H1 (cell line): ENCODE data around the gene PACS1. TPM values are rescaled to one million over a fixed set of nuclear protein-coding genes. Genes with fewer than 3 reads are reported as not detected.

Experiments used
- CTCF ChIA-PET: fragments of 300-600 bp; sonication (Branson Sonifier 250); formaldehyde crosslinking; loops from one replicate; lab custom pipeline; 2021; ENCODE audit not compliant: partially characterized antibody; lab: Charles Lee
- POLR2A ChIA-PET: fragments of 300-600 bp; sonication (Branson Sonifier 250); formaldehyde crosslinking; loops from one replicate; lab custom pipeline; 2021; ENCODE audit warnings: inconsistent platforms; ENCODE audit not compliant: partially characterized antibody; lab: Charles Lee
- DNase-seq, 2 experiments: peaks; one replicate each; pipeline versions ENCODE4 v3.0.0 to v3.0.0-alpha.2; 2010 to 2022; ENCODE audit warnings: low spot score in 2 of 2, low read depth in 1 of 2, mixed read lengths in 1 of 2
- FAIRE-seq: peaks from 2 replicates; lab custom pipeline; 2011; peaks lifted over from hg19 to GRCh38; lab: Jason Lieb, UNC
- H2AFZ ChIP-seq: 2 replicates; pipeline ENCODE4 v1.8.1; 2012; ENCODE audit warnings: low read length, inconsistent platforms
- H2AK5ac ChIP-seq: 2 replicates; pipeline ENCODE4 v1.6.1; 2013; ENCODE audit warnings: low read depth, low read length
- H2BK120ac ChIP-seq: replicated peaks from 2 replicates; pipeline ENCODE3; 2013; ENCODE audit warnings: low read depth, low read length, inconsistent platforms
- H2BK12ac ChIP-seq: 2 replicates; pipeline ENCODE4 v1.6.1; 2013; ENCODE audit warnings: low read depth, low read length
- H2BK15ac ChIP-seq: 2 replicates; pipeline ENCODE4 v1.6.1; 2013; ENCODE audit warnings: low read length
- H2BK20ac ChIP-seq: 2 replicates; pipeline ENCODE4 v1.6.1; 2013; ENCODE audit warnings: low read length
- H2BK5ac ChIP-seq: 2 replicates; pipeline ENCODE4 v1.6.1; 2013; ENCODE audit warnings: low read depth, low read length
- H3K14ac ChIP-seq: 2 replicates; pipeline ENCODE4 v1.6.1; 2013; ENCODE audit warnings: inconsistent platforms; ENCODE audit not compliant: insufficient read length
- H3K18ac ChIP-seq: 2 replicates; pipeline ENCODE4 v1.6.1; 2013; ENCODE audit warnings: low read length; ENCODE audit errors: extremely low read depth
- H3K23ac ChIP-seq: 2 replicates; pipeline ENCODE4 v1.6.1; 2013; ENCODE audit warnings: inconsistent platforms; ENCODE audit not compliant: insufficient read length
- H3K23me2 ChIP-seq: 2 replicates; pipeline ENCODE4 v1.6.1; 2013; ENCODE audit warnings: low read depth, low read length
- H3K27ac ChIP-seq: 2 replicates; pipeline ENCODE4 v1.6.1; 2011; ENCODE audit warnings: low read depth, low read length, inconsistent platforms
- H3K27me3 ChIP-seq, 4 experiments: replicated peaks in 1 of 4; 1 replicate in 1 of 4; 2 replicates in 3 of 4; pipeline versions ENCODE4 v1.6.1 to v1.8.1; 2011 to 2013; ENCODE audit warnings: low read length in 3 of 4, mild to moderate bottlenecking in 3 of 4, inconsistent platforms in 2 of 4, mixed read lengths in 2 of 4, moderate library complexity in 1 of 4; ENCODE audit not compliant: control insufficient read depth in 3 of 4, insufficient read depth in 3 of 4; ENCODE audit errors: extremely low read depth in 1 of 4
- H3K36me3 ChIP-seq, 4 experiments: 2 replicates each; pipeline versions ENCODE4 v1.6.1 to v1.8.1; 2011 to 2013; ENCODE audit warnings: mild to moderate bottlenecking in 4 of 4, low read length in 3 of 4, moderate library complexity in 2 of 4, control low read depth in 1 of 4, inconsistent platforms in 1 of 4; ENCODE audit not compliant: insufficient read depth in 4 of 4, control insufficient read depth in 2 of 4
- H3K4ac ChIP-seq: replicated peaks from 2 replicates; pipeline ENCODE3; 2013; ENCODE audit warnings: low read length, low read depth, mixed read lengths, inconsistent platforms; ENCODE audit not compliant: insufficient read length
- H3K4me1 ChIP-seq, 4 experiments: replicated peaks in 1 of 4; 1 replicate in 1 of 4; 2 replicates in 3 of 4; pipeline versions ENCODE4 v1.6.1 to v1.8.1; 2011 to 2013; ENCODE audit warnings: low read length in 3 of 4, inconsistent platforms in 2 of 4, mixed read lengths in 1 of 4; ENCODE audit not compliant: insufficient read depth in 4 of 4, control insufficient read depth in 3 of 4
- H3K4me2 ChIP-seq, 2 experiments: 2 replicates each; pipeline versions ENCODE4 v1.6.1 to v1.8.1; 2011 to 2013; ENCODE audit warnings: low read depth in 2 of 2, low read length in 2 of 2, control low read depth in 1 of 2, inconsistent platforms in 1 of 2, mild to moderate bottlenecking in 1 of 2; ENCODE audit not compliant: insufficient read depth in 1 of 2
- H3K4me3 ChIP-seq, 4 experiments: fragments of 200-600, 300-600 bp in 1 of 4; sonication (generic), shearing (Covaris generic), sonication (Bioruptor Twin) in 1 of 4; 2 replicates each; pipeline versions ENCODE4 v1.5.1 to v1.8.1; 2011 to 2016; ENCODE audit warnings: low read length in 4 of 4, low read depth in 3 of 4, control low read depth in 2 of 4, inconsistent platforms in 2 of 4, mild to moderate bottlenecking in 2 of 4, mixed read lengths in 1 of 4, moderate library complexity in 1 of 4; ENCODE audit not compliant: insufficient read depth in 2 of 4; ENCODE audit errors: extremely low read depth in 1 of 4
- H3K56ac ChIP-seq: replicated peaks from 2 replicates; pipeline ENCODE3; 2013; ENCODE audit warnings: low read depth, mild to moderate bottlenecking, mixed read lengths, low read length, inconsistent platforms; ENCODE audit not compliant: insufficient read length
- H3K79me1 ChIP-seq: 2 replicates; pipeline ENCODE4 v1.6.1; 2013; ENCODE audit warnings: low read depth, low read length, control low read depth
- H3K79me2 ChIP-seq, 2 experiments: 2 replicates each; pipeline versions ENCODE4 v1.6.1 to v1.8.1; 2012 to 2013; ENCODE audit warnings: low read length in 2 of 2, mild to moderate bottlenecking in 2 of 2, inconsistent platforms in 1 of 2; ENCODE audit not compliant: insufficient read depth in 2 of 2, control insufficient read depth in 1 of 2
- H3K9ac ChIP-seq, 4 experiments: replicated peaks in 1 of 4; 1 replicate in 1 of 4; 2 replicates in 3 of 4; pipeline versions ENCODE4 v1.6.1 to v1.8.1; 2011 to 2013; ENCODE audit warnings: low read depth in 3 of 4, low read length in 3 of 4, control low read depth in 2 of 4, mild to moderate bottlenecking in 2 of 4, moderate library complexity in 2 of 4, inconsistent platforms in 1 of 4; ENCODE audit errors: extremely low read depth in 1 of 4
- H3K9me3 ChIP-seq, 2 experiments: 2 replicates each; pipeline versions ENCODE4 v1.6.1 to v1.8.1; 2012 to 2013; ENCODE audit warnings: mild to moderate bottlenecking in 2 of 2, moderate library complexity in 2 of 2, control low read depth in 1 of 2, inconsistent platforms in 1 of 2, low read depth in 1 of 2, low read length in 1 of 2, mixed read lengths in 1 of 2; ENCODE audit not compliant: insufficient read depth in 2 of 2
- H4K20me1 ChIP-seq, 2 experiments: replicated peaks in 1 of 2; 2 replicates each; pipeline versions ENCODE3 to v1.8.1; 2011 to 2013; ENCODE audit warnings: inconsistent platforms in 2 of 2, low read length in 2 of 2, mild to moderate bottlenecking in 1 of 2; ENCODE audit not compliant: insufficient read depth in 2 of 2, control insufficient read depth in 1 of 2
- H4K5ac ChIP-seq: 2 replicates; pipeline ENCODE4 v1.6.1; 2013; ENCODE audit warnings: low read length, low read depth, mixed read lengths, inconsistent platforms; ENCODE audit not compliant: insufficient read length
- H4K8ac ChIP-seq: 2 replicates; pipeline ENCODE4 v1.8.0; 2013; ENCODE audit warnings: mild to moderate bottlenecking, moderate library complexity, low read length, inconsistent platforms; ENCODE audit not compliant: insufficient read depth; ENCODE audit errors: extremely low read depth
- H4K91ac ChIP-seq: replicated peaks from 2 replicates; pipeline ENCODE3; 2013; ENCODE audit warnings: low read length, mixed read lengths, inconsistent platforms; ENCODE audit not compliant: insufficient read length
- CHD2 ChIP-seq: IDR thresholded peaks from 2 replicates; pipeline ENCODE4 v1.6.1; 2012; ENCODE audit warnings: low read length, improper control_type of control experiment
- FOSL1 ChIP-seq: IDR thresholded peaks from 2 replicates; pipeline ENCODE4 v1.6.1; 2011; ENCODE audit warnings: mild to moderate bottlenecking, low read depth, low read length, moderate library complexity; ENCODE audit not compliant: insufficient read depth
- JUN ChIP-seq: IDR thresholded peaks from 2 replicates; pipeline ENCODE4 v1.6.1; 2011; ENCODE audit warnings: low read depth, mild to moderate bottlenecking, improper control_type of control experiment, low read length
- KDM1A ChIP-seq: fragments of 200-600, 300-600 bp; sonication (generic); IDR thresholded peaks from 2 replicates; pipeline ENCODE4 v1.7.1; 2016; ENCODE audit warnings: mild to moderate bottlenecking, low read length, borderline replicate concordance
- NANOG ChIP-seq: IDR thresholded peaks from 2 replicates; pipeline ENCODE4 v1.6.1; 2011; ENCODE audit warnings: low read length, low read depth, mild to moderate bottlenecking, inconsistent platforms; ENCODE audit not compliant: insufficient read depth, poor library complexity, severe bottlenecking
- POU5F1 ChIP-seq: IDR thresholded peaks from 2 replicates; pipeline ENCODE4 v1.6.1; 2011; ENCODE audit warnings: low read depth, mild to moderate bottlenecking, low read length, moderate library complexity
- RFX5 ChIP-seq: IDR thresholded peaks from 2 replicates; pipeline ENCODE4 v1.6.1; 2011; ENCODE audit warnings: low read depth, low read length, improper control_type of control experiment, borderline replicate concordance
- RXRA ChIP-seq: IDR thresholded peaks from 2 replicates; pipeline ENCODE4 v1.6.1; 2011; ENCODE audit warnings: low read depth, mild to moderate bottlenecking, low read length, moderate library complexity; ENCODE audit not compliant: insufficient read depth
- SIN3A ChIP-seq, 2 experiments: IDR thresholded peaks in 1 of 2; conservative IDR thresholded peaks in 1 of 2; 2 replicates each; pipeline ENCODE4 v1.6.1; 2011 to 2012; ENCODE audit warnings: low read length in 2 of 2, improper control_type of control experiment in 1 of 2, low read depth in 1 of 2, mild to moderate bottlenecking in 1 of 2
- SIRT6 ChIP-seq: IDR thresholded peaks from one replicate; pipeline ENCODE4 v1.7.1; 2012; ENCODE audit warnings: low read length, inconsistent platforms
- TAF1 ChIP-seq: IDR thresholded peaks from 2 replicates; pipeline ENCODE4 v1.6.1; 2011; ENCODE audit warnings: mild to moderate bottlenecking, low read depth, low read length
- WGBS, 2 experiments: shearing (Covaris generic) in 1 of 2; methylation state at CpG; one replicate each; pipeline versions ENCODE4 v1.1.6 to v1.1.7; 2013 to 2015; ENCODE audit warnings: low lambda C conversion rate in 2 of 2, mixed read lengths in 2 of 2, inconsistent platforms in 1 of 2, low coverage in 1 of 2, missing lambda C conversion rate in 1 of 2; ENCODE audit not compliant: insufficient replicate concordance in 2 of 2, insufficient coverage in 1 of 2, insufficient read length in 1 of 2; ENCODE audit errors: extremely low coverage in 1 of 2, missing lambda C conversion rate in 1 of 2; 5-methylcytosine and 5-hydroxymethylcytosine counted together
- polyA plus RNA-seq, 7 experiments: library from polyadenylated mRNA; depleted of rRNA in 3 of 7; stranded (reverse) in 5 of 7; unstranded in 2 of 7; fragments of >200 nt in 5 of 7; fragments of 200-250 nt in 2 of 7; gene quantifications; 1 replicate in 5 of 7; 2 replicates in 1 of 7; 4 replicates in 1 of 7; pipeline versions ENCODE4 v1.2.1 to v1.2.3, GENCODE V29; 2011 to 2013; ENCODE audit warnings: missing spikeins in 2 of 7, mixed read lengths in 2 of 7
- total RNA-seq: library from RNA; stranded (reverse); fragmentation: NEBNext Ultra II Directional; extraction: Animal tissue kit (Norgen Biotek cat#: 25700); gene quantifications from 2 replicates; pipeline ENCODE4 v1.2.1, GENCODE V29; 2021

PACS1 gene
- total and polyA plus RNA-seq, 2 of the 8 experiments (the other 6 are each of a cell fraction or from before 2014, with no cell fraction given), result 11.5 to 36.0 TPM

DNA sequence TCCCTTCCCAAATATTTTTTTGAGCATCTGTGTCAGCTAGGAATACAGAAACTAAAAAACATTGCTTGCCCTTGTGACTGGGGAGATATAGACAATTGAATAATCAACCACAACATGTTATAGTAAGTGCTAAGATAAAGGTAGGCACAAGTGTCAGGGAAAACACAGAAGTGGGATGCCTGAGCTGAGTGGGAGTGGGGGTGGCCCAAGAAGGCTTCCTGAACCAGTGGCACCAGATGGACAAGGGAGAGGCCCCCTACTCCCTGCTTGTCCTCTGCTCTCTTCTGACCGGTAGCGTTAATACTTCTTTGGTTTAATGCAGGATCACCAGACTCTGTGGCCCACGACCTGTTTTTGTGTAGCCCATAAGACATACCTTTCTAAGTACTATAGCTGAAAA is 48.8 kb downstream of the PACS1 start:
- H2BK15ac ChIP-seq, result no peak overlapping the region
- ChIA-PET CTCF (interaction anchor here (0.6 to 3.7 kb wide), 9 partner anchors 10 to 1048 kb away, joined by 3 to 28 read pairs (median 3); no protein-coding TSS in a partner anchor), POLR2A (interaction anchor here (0.8 to 1.2 kb wide), 2 partner anchors 12 to 48 kb away, joined by 3 to 4 read pairs; no protein-coding TSS in a partner anchor)
- H3K9me3 ChIP-seq, result no peaks in the 10 kb centered on the region
- H2AFZ ChIP-seq, result no peak overlapping the region
- WGBS, 2 experiments, result 61% methylated on average over 3 of the region's 3 CpGs; no CpG with 5 or more reads in 1 of the 2 experiments
- H4K91ac ChIP-seq, result no peak overlapping the region
- no peak overlapping the region for H3K4ac ChIP-seq
- no peak overlapping the region for H2BK120ac ChIP-seq
- H3K4me1 ChIP-seq, result peaks cover 0 to 10% (median 5%) of the 10 kb centered on the region in 4 experiments; a peak in 5 of 7 replicates
- H3K18ac ChIP-seq, result no peak overlapping the region
- H3K14ac ChIP-seq, result no peak overlapping the region
- no peak overlapping the region for H3K56ac ChIP-seq
- H2AK5ac ChIP-seq, result no peak overlapping the region
- H4K20me1 ChIP-seq, result peaks cover 0 to 3% of the 10 kb centered on the region in 2 experiments
- H3K23me2 ChIP-seq, result no peaks in the 10 kb centered on the region
- H3K4me3 ChIP-seq, result no peak overlapping the region
- DNase-seq, result no peak
- H3K27ac ChIP-seq, result no peak overlapping the region
- H2BK20ac ChIP-seq, result no peak overlapping the region
- no peaks in the 10 kb centered on the region for H3K36me3 ChIP-seq
- no peak overlapping the region for H3K23ac ChIP-seq
- FAIRE-seq, result no peak
- no peaks in the 10 kb centered on the region; a peak in 1 of 7 replicates for H3K27me3 ChIP-seq
- H3K9ac ChIP-seq, result no peak overlapping the region
- TF ChIP-seq FOSL1, result no peak
- TF ChIP-seq JUN, result no peak
- TF ChIP-seq RFX5, result no peak
- no peak for TF ChIP-seq TAF1
- no peak for TF ChIP-seq KDM1A
- TF ChIP-seq SIN3A (conservative IDR thresholded peaks at IDR 0.05 in 1 of 2, IDR thresholded peaks at IDR 0.05 in 1 of 2; ENCODE audit: low read depth in 1 of 2, low read length in 2 of 2), result no peak
- TF ChIP-seq SIRT6, result no peak
- no peak for TF ChIP-seq POU5F1
- TF ChIP-seq RXRA, result no peak
- no peak for TF ChIP-seq CHD2
- no peak for TF ChIP-seq NANOG
- H3K4me2 ChIP-seq, result no peak overlapping the region
- no peaks in the 10 kb centered on the region; the same call in 1 of the 2 replicates for H3K79me1 ChIP-seq
- no peak overlapping the region for H2BK5ac ChIP-seq
- no peak overlapping the region for H2BK12ac ChIP-seq
- H4K5ac ChIP-seq, result no peak overlapping the region
- H3K79me2 ChIP-seq, result no peaks in the 10 kb centered on the region
- no peak overlapping the region; the same call in 1 of the 2 replicates for H4K8ac ChIP-seq
